Thymus (tissue), 11 donors: Measurements from ENCODE around the gene GALNT7. TPM values are rescaled to one million over a fixed set of nuclear protein-coding genes. Genes with fewer than 3 reads are reported as not detected.
A peak's percentile ranks its signal among the peaks of the same experiment; 100 is the strongest.

Experiments
- DNase-seq, 9 donors: peaks; one replicate each; pipeline ENCODE4 v3.0.0-alpha.2; 2013; ENCODE audit warnings: low spot score in 9 of 9, low read depth in 6 of 9, missing footprints in 1 of 9
- H3K27ac ChIP-seq, 2 donors: one replicate each; pipeline ENCODE4 v1.5.1; 2013; ENCODE audit warnings: control low read depth in 1 of 2, low read depth in 1 of 2, low read length in 1 of 2, mild to moderate bottlenecking in 1 of 2, moderate library complexity in 1 of 2
- H3K27me3 ChIP-seq, 2 donors: one replicate each; pipeline ENCODE4 v1.5.1; 2013; ENCODE audit warnings: low read length in 1 of 2; ENCODE audit not compliant: control insufficient read depth in 2 of 2, insufficient read depth in 1 of 2
- H3K36me3 ChIP-seq, 2 donors: one replicate each; pipeline ENCODE4 v1.5.1; 2013; ENCODE audit warnings: low read length in 1 of 2, mild to moderate bottlenecking in 1 of 2, moderate library complexity in 1 of 2; ENCODE audit not compliant: control insufficient read depth in 2 of 2, insufficient read depth in 2 of 2
- H3K4me1 ChIP-seq, 2 donors: one replicate each; pipeline ENCODE4 v1.5.1; 2013; ENCODE audit warnings: low read length in 2 of 2; ENCODE audit not compliant: control insufficient read depth in 2 of 2, insufficient read depth in 2 of 2
- H3K4me3 ChIP-seq, 2 donors: one replicate each; pipeline ENCODE4 v1.5.1; 2013; ENCODE audit warnings: low read length in 2 of 2, control low read depth in 1 of 2, mild to moderate bottlenecking in 1 of 2
- H3K9me3 ChIP-seq, 2 donors: one replicate each; pipeline ENCODE4 v1.5.1; 2013; ENCODE audit warnings: low read length in 1 of 2, mild to moderate bottlenecking in 1 of 2; ENCODE audit not compliant: control insufficient read depth in 2 of 2, insufficient read depth in 1 of 2
- WGBS: extraction: QIAGEN DNeasy Blood & Tissue Kit; methylation state at CpG from one replicate; pipeline ENCODE4 v1.1.7; 2013; 5-methylcytosine and 5-hydroxymethylcytosine counted together
- polyA plus RNA-seq: library from polyadenylated mRNA; stranded (reverse); fragments of 200-250 nt; gene quantifications from one replicate; pipeline ENCODE4 v1.2.3, GENCODE V29; 2013
- total RNA-seq: library from RNA; stranded (reverse); fragments of 120-200 nt; gene quantifications from one replicate; pipeline ENCODE4 v1.2.4, GENCODE V29; 2013
- donor health status: healthy.

Gene GALNT7
- total and polyA plus RNA-seq, 2 donors = 40.5 to 81.1 TPM

DNA sequence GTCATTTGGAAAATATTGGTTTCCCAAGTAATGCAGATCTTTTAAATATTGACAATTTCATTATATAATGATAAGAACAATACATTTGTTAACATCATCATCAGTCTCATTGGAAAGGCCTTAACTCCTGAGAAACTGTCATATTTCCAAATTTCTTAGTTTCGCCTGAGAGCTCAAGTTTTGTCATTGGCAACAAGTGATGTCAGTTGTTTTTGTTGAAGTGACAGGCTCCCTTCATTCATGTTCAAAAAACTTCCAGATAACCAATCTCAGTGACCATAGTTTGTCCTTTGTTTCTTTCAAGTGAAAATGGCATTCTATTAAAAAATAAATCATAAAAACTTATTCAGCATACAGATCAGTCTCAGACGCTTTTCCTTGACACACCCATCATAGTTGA is 93.8 kb downstream of the GALNT7 start:
- no peaks in the 10 kb centered on the region for H3K9me3 ChIP-seq
- 95% methylated on average over 2 of the region's 2 CpGs for WGBS
- no peak for DNase-seq
- peaks cover 4 to 5% of the 10 kb centered on the region in 2 donors for H3K36me3 ChIP-seq
- no peaks in the 10 kb centered on the region for H3K27me3 ChIP-seq
- peaks cover 32 to 63% of the 10 kb centered on the region in 2 donors for H3K4me1 ChIP-seq
- peak overlapping the region in 1 of 2 donors; percentile 96 for H3K27ac ChIP-seq
- no peak overlapping the region for H3K4me3 ChIP-seq

DNA sequence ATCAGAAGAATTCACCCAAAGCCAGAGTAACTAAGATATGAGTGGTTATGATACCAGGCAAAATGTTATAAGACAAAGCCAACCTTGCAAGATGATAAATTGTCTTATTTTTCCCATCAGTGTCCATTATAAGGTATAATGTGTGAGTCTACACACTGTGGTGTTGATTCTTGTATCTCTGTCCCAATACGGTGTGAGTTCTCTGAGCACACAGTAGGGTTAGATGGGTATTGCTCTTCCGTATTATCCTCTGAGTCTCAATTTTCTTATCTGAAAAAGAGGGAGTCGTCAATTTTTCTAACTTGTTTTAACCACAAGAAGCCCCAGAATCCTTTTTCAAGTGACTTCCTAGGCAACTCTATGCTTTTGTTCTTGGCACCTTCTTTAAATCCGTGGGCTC is 95.6 kb downstream of the GALNT7 start:
- Histone ChIP-seq H3K27ac (peak overlapping the region; percentile 84 to 96), H3K9me3 (no peaks in the 10 kb centered on the region), H3K4me3 (peak overlapping the region; percentile 31 to 53), H3K27me3 (no peaks in the 10 kb centered on the region), H3K4me1 (peaks cover 29 to 62% of the 10 kb centered on the region in 2 donors), H3K36me3 (peaks cover 4 to 6% of the 10 kb centered on the region in 2 donors)
- no peak for DNase-seq
- 3% methylated on average over 4 of the region's 4 CpGs for WGBS

DNA sequence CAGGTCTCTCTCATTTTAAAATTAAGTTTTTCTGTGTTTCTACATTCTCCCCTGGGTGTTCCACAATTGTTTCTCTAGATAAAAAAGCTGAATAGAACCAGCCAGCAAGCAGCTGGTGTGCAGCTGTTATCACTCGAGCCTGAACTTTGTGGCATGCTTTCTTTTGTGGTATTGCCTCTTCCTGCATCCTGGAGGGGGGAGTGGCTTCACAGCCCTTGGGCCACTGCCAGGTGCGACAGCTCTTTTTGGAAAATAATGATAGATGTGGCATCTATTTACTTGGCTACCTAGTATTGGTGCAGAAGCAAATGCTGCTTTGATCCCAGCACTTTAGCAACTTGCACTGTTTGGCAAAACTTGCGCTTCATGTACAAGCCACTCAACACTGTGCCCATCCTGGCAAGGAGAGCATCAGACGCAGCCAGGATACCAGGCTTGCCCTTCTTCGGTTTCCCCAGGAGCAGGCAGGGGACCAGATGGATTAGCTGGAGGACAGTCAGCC is 96.1 kb downstream of the GALNT7 start:
- H3K9me3 ChIP-seq = no peaks in the 10 kb centered on the region
- peaks cover 30 to 67% of the 10 kb centered on the region in 2 donors for H3K4me1 ChIP-seq
- WGBS = 17% methylated on average over 5 of the region's 5 CpGs
- peak; percentile 77 to 96 (median 86) for DNase-seq
- H3K27me3 ChIP-seq = no peaks in the 10 kb centered on the region
- peaks cover 4 to 8% of the 10 kb centered on the region in 2 donors for H3K36me3 ChIP-seq
- peak overlapping the region; percentile 31 to 53 for H3K4me3 ChIP-seq
- peak overlapping the region; percentile 84 to 96 for H3K27ac ChIP-seq

DNA sequence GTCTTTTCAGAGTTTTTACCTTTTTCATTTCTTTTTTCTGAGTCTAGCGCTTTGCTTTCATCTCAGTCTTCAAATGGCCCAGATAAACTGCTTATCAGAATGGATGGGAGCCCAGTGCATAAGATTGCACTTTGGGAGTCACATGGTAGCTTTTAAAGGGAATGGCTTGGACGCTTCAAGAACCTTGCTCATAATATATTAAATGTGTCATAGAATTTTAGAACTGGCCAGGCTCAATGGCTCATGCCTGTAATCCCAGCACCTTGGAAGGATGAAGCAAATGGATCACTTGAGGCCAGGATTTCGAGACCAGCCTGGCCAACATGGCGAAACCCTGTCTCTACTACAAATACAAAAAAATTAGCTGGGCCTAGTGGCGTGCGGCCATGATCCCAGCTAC is 97.1 kb downstream of the GALNT7 start:
- DNase-seq = no peak

DNA sequence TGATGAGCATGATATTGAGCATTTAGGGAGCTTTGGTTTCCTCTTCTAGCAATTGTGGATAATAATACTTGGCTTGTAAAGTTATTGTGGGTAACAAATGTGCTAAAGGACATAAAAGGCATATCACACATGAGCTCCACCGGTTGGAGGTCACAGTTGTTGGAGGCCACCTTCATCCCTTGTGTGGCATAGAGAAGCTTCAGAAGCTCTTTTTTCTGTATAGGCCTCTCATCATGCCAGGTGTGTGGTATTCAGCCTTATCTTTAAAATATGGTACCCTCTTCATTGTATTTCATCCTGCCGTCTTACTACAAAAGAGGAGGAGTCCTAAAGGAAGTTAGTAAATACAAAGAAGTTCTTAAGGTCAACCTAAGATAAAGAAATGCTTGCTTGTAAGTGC is 99.1 kb downstream of the GALNT7 start:
- peak overlapping the region; percentile 22 to 80 for H3K27ac ChIP-seq
- H3K9me3 ChIP-seq = no peaks in the 10 kb centered on the region
- H3K4me3 ChIP-seq = no peak overlapping the region
- WGBS = 5% methylated on average over 2 of the region's 2 CpGs
- no peaks in the 10 kb centered on the region for H3K27me3 ChIP-seq
- DNase-seq = peak in 1 of 9 donors; percentile 72
- peaks cover 38 to 67% of the 10 kb centered on the region in 2 donors for H3K4me1 ChIP-seq
- H3K36me3 ChIP-seq = peaks cover 0 to 3% of the 10 kb centered on the region in 2 donors

More for the DNA sequence above, 97.1 kb downstream of the GALNT7 start:
- Histone ChIP-seq H3K4me1 (peaks cover 37 to 73% of the 10 kb centered on the region in 2 donors), H3K27me3 (no peaks in the 10 kb centered on the region), H3K27ac (peak overlapping the region in 1 of 2 donors; percentile 96), H3K9me3 (no peaks in the 10 kb centered on the region), H3K36me3 (peaks cover 4 to 8% of the 10 kb centered on the region in 2 donors), H3K4me3 (no peak overlapping the region)
- WGBS = 96% methylated on average over 6 of the region's 6 CpGs

DNA sequence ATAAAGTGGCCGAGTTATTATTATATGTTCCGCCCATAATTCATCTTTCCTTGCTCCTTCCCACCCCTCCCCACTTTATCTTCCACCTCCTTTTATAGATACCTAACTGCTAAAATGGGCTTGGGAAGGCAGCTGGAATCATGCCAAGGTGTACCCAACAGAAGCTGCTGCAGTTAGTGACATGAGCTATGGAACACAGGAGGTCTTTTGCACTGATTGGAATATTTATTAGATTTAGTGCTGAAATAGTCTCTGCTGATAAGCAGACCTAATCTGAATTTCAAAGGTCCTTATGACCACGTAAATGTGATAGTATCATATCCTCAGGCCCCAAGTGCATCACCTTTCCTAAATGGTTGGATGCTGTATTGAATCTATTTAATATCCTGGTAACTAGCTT is 100.7 kb downstream of the GALNT7 start:
- WGBS = 97% methylated on average over 3 of the region's 3 CpGs
- peaks cover 34 to 63% of the 10 kb centered on the region in 2 donors for H3K4me1 ChIP-seq

DNA sequence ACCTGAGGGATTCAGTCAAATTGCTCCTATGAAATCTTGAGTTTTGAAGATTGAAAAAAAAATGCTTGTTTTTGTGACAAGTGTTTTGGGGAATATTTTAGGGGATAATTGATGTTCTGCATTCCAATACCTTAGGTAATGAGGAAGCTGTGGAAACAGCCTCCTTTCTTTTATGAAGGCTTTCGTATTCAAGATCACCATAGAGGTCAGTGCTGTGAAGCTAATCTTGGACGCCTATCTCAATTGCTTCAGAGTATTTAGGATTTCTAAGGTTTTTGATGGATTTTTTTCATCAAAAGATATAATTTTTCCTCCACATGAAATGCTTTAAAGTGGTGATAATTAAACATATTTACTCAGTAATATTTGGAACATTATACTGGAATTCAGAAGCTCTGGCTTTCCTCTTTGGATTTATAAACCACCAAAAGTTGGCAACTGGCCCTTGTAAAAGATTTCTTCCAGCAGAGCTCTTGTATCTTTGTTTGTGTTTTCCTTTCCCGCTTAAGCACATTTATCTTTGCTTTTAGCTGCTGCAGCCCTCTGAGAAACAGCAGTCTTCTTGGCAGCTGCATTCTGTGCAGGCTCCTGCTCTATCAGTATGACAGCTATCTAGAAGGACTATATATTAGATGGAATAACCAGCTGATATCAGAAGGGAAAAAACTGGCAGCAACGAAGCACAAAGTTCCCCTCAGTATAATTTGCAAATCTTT is 101.9 kb downstream of the GALNT7 start:
- Histone ChIP-seq H3K36me3 (peaks cover 5 to 28% of the 10 kb centered on the region in 2 donors), H3K9me3 (peaks cover 2 to 5% of the 10 kb centered on the region in 2 donors), H3K4me1 (peaks cover 25 to 51% of the 10 kb centered on the region in 2 donors), H3K27me3 (no peaks in the 10 kb centered on the region), H3K4me3 (peak overlapping the region in 1 of 2 donors; percentile 8), H3K27ac (peak overlapping the region in 1 of 2 donors; percentile 60)
- peak in 1 of 9 donors; percentile 60 for DNase-seq
- 80% methylated on average over 4 of the region's 4 CpGs for WGBS

More for the DNA sequence above, 100.7 kb downstream of the GALNT7 start:
- H3K27ac ChIP-seq = peak overlapping the region in 1 of 2 donors; percentile 28
- DNase-seq = no peak
- H3K9me3 ChIP-seq = no peaks in the 10 kb centered on the region
- peaks cover 0 to 16% of the 10 kb centered on the region in 2 donors for H3K36me3 ChIP-seq
- no peaks in the 10 kb centered on the region for H3K27me3 ChIP-seq
- no peak overlapping the region for H3K4me3 ChIP-seq

DNA sequence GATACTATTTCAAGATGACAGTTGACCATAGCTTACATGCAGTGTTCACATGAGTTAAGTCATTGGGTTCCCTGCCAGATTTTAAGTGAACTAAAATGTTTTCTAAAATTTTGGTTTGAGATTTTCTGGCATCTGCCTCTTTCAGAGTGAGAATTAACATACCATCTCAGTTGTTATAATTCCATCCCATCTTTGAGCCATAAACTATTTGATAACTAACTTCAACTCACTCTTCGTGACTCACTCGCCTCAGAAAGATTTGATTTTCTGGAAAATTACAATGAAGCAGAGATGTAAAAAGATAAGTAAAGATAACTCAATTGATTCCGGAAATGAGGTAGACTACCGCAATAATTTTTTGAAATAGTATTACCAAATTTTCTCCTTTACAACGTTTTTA is 103.7 kb downstream of the GALNT7 start:
- Histone ChIP-seq H3K4me1 (peaks cover 18 to 38% of the 10 kb centered on the region in 2 donors), H3K36me3 (peaks cover 5 to 35% of the 10 kb centered on the region in 2 donors), H3K4me3 (no peak overlapping the region), H3K9me3 (peaks cover 2 to 5% of the 10 kb centered on the region in 2 donors), H3K27me3 (no peaks in the 10 kb centered on the region), H3K27ac (no peak overlapping the region)
- no peak for DNase-seq
- WGBS = 99% methylated on average over 5 of the region's 5 CpGs

DNA sequence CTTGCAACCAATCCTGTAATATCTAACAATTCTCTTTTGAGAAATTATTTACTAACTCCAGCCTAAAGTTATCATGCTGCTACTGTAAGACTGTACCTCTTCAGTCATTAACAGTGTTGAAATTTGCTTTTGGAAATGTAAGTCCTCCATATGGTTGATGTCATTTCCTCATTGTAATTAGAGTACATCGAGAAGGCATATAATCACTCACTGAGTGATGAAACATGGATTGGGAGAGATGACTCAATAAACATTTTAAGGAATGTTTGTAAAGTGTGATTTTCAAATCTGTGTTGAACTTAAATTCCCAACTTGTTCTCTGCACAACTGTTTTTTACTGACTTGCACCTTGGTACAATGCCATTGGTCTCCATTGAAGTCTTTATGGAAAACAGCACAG is 104.4 kb downstream of the GALNT7 start:
- no peak overlapping the region for H3K27ac ChIP-seq
- peaks cover 16 to 34% of the 10 kb centered on the region in 2 donors for H3K4me1 ChIP-seq
- 95% methylated on average over 1 of the region's 1 CpG for WGBS
- H3K4me3 ChIP-seq = no peak overlapping the region
- H3K36me3 ChIP-seq = peaks cover 5 to 37% of the 10 kb centered on the region in 2 donors
- DNase-seq = no peak
- no peaks in the 10 kb centered on the region for H3K27me3 ChIP-seq
- H3K9me3 ChIP-seq = peaks cover 2 to 5% of the 10 kb centered on the region in 2 donors
